Activated CD4-positive, alpha-beta T cell treated with anti-CD3 and anti-CD28 coated beads, Interleukin-2, amount 50 U/mL, for 1 hour (primary cell): ENCODE data around the gene DEFB114.
"Not testable (repeated sequence)": the region's sequence is repeated elsewhere in the genome, so short reads cannot be mapped to it uniquely, and the experiment has no call there.

ENCODE experiments used
- DNase-seq: peaks from one replicate; pipeline ENCODE4 v3.0.0-alpha.2; 2020

The DEFB114 gene, protein sequence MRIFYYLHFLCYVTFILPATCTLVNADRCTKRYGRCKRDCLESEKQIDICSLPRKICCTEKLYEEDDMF

DNA sequence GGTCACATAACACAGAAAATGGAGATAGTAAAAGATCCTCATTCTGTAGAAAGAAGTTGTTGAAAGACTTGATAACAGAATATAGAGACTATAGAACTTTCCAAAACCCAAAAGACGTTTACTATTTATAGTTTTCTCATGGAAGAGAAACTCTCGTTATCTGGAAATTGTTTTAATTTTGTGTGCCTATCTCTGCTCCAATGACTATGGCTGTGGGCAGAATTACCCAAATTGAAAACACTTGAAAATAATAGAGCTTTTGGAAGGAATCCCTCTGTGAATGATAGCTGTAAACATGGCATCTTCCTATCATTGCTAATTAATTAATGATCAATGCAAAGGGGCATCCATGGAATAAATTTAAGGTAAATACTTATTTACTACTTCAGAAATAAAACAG is at the start of gene DEFB114:
DEFB114 (minus strand) TSS at position 101 of the 400 bp plus-strand sequence; CDS start at position 42, 59 bp downstream.
- no peak for DNase-seq

DNA sequence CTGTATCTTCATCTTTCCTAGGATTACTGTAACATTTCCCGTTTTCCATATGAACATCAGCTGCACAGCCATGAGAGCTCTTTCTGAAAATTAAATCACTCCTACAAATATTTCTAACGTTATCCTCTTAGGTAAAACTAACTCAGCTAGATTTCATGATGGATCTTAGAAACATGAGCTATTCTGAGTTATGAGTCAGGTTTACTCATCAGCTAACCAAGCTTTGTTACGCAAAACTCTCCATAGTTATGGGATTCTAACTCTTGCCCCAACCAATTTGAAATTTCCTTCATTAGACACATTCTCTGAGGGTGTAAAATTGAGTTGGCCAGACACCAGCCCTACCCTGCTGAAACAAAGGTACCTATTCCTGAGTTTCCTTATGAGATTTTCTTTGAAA is 43.9 kb upstream of the DEFB114 start:
- DNase-seq = no peak

DNA sequence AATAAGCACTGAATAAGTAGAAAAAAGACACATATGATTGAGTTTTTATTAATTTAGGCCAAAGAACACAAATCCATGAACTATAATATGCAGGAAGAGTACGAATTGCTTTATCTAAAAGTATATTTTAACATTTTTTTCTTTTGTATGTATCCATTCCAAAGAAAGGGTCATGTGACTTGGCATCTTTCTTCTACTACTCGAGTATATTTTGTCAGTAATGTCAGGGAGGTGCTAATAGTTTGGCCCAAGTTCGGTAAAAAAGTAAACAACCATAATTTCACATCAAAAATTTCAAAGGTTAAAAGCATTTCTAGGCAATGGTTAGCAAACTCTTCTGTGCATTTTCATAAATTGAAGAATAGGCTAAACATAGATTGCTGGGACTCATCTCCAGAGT is 39.2 kb upstream of the DEFB114 start:
- DNase-seq = no peak

DNA sequence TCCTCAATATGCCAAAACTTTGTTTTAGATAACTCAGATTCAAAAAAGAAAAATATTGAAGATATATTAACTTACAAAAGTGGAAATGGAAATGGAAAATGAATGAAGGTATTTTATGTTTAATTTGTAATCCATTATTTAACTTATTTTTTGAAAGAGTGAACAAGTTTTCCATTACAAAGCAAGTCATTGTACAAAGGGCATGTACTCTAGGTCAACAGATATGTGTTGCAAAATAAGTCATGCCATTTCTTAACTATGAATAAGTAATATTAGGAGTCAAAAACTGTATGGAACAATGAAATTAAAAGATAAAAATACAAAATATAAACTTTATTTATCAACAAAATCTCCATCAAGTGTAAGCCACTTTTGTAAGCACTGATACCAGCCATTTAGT is 31.3 kb upstream of the DEFB114 start:
- DNase-seq = no peak

DNA sequence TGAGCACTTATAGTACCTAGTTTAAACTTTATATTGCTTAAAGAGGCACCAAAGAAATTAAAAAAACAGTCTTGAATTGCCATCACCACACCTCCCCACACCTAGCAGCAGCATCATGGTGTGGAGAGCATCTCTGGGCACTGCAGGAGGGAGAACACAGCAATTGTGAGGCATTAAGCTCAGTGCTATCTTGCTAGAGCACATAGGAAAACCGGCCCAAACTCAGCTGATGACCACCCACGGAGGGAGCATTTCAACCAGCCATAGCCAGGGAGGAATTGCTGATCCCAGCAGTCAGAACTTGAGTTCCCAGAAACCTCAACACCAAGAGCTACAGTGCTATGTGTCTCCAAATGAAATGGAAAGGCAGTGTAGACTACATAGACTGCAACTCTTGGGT is 24.9 kb upstream of the DEFB114 start:
- DNase-seq = no peak

DNA sequence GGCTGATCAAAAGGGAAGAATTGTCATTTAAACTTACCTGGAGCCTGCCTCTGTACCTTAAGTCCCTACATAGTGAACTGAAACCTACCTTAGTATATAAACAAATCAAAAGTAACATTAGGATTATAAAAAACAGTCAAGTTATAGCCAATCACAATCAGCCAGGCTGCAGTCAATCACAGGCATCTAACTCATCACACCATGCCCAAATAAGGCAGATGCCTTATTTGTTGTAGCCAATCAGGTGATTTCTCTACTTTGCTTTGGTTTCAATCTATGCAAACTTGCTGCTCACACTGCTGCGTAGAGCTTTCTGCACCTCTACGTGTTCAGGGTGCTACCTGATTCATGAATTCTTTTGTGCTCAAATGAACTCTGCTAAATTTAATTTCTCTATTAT is 23.8 kb upstream of the DEFB114 start:
- DNase-seq = no peak

DNA sequence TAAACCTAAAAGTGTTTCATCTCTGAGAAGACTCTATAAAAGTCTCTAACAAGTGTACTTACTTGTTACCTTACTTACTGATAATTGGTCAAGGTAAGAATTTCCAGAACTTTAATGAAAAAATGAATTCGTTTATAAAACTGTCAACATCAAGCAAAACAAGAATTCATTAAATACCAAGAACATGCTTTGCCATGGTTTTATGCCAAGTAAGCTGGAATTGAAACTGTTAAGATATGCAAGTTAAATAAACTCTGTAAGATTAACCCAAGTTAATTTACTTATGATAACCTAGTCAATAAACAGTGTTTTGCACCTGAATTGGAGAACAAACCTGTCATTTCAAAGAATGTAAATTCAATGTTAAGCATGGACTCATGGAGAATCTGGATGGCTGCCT is 22.6 kb upstream of the DEFB114 start:
- DNase-seq = no peak

DNA sequence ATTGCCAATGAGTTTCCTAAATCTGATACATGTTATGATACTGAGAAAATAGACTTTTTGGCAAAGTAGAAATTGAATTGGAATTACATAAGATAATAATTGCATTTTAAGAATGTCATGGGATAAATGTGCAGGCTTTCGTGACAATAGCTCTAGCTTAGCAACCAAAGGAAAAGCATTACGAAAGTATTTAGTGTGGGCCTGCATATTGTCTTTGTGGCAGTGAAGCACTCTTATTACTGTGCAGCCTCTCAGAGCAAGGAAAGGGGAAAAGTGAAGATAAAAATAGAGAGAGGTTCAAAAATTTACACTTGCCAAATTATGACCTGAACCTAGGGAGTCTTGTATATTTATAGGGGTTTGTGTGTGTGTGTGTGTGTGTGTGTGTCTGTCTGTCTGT is 18.1 kb upstream of the DEFB114 start:
- no peak for DNase-seq

DNA sequence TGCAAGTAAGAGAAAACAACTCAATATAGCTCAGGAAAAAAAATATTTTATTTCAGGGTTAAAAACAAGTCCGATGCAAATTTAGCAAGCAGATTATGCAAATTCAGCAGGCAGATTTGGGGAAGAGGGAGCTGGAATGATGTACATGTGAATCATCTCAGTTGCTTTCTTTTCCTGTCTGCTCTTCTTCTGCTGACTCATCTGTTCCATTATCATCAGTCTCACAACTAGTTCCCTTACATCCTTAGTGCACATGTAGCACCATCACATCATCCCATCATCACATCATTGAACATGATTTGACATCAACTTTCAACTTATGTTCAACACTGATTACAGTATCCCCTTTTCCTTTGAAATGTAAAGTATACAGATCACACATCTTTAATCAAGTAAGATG is 16.9 kb upstream of the DEFB114 start:
- no peak for DNase-seq

DNA sequence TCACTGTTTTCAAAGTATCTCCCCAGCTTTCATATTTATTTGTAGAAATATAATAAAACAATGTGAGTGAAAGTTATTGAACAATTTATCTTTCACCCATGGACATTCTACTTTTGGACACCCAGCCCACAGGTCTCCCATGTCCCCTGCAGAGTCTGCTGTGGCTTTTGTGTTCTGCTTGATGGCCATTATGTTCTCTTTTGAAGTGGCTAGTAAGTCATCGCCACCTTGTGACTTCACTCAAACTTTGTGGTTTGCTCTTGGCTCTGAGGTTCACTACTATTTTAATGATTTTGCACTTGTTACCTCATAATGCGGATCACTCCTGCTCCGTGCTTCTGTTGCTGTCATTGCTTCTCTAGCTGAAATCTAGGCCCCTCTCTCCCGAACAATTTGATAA is 15.6 kb upstream of the DEFB114 start:
- no peak for DNase-seq

DNA sequence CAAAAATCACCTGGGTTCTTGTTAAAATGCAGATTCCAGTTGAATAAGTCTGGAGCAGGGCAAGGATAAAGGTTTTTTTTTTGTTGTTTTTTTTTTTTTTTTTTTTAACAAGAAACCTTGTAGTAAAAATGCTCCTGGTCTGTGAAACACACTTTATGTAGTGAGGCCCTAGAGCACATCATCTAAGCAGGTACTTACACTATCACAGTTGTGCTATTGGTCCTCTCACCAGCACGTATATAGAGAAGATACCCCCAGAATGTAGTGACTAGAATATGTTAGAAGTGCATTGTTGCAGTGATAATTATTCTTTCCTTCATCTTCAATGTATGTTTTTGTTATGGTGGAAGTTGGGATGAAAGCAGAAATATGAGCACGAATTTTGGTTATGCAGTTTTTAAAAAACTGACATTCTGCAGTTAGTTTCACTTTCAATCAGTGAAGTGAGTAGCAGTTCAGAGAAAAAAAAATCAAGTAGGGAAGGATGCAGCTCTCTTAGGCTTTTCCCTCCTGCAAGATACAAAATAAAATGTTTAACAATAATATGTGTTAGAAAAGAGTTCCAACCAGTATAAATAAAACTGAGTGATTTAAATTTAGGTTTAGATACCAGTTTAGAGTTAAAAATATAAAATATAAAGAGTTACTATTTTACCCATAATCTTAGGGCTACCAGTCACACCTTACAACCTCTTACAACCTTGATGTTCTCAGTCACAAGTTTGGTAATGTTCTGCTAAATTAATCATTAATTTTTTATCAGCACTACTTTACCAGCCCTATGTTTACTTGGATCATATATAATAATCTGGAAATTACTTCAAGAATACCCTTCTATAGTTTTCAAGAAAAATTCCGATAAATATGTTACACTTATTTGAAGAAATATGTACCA is 14.6 kb upstream of the DEFB114 start:
- DNase-seq = no peak

DNA sequence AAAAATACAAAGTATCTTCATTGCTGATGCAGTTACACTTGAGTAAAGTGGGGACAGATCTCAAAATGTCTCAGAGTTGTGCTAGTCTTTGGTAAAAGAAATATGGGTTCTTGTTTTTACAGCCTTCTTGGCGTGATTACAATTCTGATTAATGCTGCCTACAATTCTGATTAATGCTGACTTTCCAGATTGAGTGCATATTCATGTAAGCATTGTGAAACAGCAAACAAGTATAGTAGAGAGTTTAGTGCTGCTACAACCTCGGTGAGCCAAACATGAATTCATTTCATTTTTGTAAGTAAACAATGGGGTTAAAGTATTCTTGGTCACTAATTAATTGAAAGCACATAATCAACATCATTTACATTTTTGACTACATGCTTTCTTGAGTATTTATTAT is 5.6 kb upstream of the DEFB114 start, which contains the start of gene DEFB113:
DEFB113 (minus strand) TSS at position 21 of the 400 bp plus-strand sequence; CDS start at position 21, 0 bp downstream.
- DNase-seq = no peak

DNA sequence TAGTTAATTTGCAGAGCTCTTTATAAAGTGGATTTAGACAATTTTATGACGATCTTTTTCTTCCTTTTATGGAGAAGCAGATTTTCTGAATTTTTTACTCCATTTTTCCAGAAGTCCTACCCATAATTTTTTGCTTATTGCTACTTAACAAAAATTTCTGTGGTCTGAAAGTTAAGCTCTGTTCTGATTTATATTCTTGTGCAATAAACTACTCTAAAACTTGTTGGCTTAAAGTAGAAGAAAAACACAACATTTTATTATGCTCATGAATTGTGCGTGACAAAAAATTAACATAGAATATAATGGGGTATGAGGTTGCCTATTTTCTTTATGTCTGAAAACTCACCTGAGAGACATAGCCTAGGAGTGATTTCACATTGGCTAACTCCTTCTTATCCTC is 2.9 kb upstream of the DEFB114 start:
- no peak for DNase-seq

DNA sequence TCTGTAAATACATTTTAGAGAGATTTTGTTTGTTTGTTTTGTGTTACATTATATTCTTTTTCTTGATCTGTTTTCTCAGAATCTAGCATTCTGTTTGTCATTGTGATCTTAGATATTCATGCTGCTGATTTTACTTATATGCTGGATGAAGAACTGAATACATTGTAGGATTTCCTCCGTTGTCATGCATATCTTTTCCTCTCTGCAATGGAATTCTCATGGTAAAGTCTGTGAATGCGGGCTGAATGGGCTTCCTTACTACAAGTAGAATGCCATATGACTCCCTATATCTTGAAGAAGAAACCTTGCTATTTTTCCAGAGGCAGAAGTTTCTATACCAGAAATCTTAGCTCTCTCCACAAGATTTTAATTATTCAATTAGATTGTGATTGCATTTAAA is 2.4 kb upstream of the DEFB114 start:
- no peak for DNase-seq

DNA sequence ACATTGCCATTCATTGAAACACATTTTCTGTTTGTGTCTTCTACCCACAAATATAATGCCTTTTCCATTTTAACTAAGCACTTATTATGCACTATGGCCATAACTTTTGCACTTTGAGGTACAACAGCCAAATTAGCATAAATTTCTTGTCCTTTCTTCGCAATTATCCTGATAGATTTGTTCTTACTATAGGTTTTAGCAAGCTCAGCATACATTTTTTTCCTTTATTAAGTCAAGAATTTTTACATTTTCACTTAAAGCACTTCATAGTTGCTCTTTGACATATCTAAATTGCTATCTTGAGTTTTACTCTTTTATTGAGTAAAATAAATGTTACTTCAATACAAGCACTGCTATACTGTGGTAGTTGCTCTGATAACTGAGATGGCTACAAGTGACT is 5.8 kb downstream of the DEFB114 start:
- no peak for DNase-seq

DNA sequence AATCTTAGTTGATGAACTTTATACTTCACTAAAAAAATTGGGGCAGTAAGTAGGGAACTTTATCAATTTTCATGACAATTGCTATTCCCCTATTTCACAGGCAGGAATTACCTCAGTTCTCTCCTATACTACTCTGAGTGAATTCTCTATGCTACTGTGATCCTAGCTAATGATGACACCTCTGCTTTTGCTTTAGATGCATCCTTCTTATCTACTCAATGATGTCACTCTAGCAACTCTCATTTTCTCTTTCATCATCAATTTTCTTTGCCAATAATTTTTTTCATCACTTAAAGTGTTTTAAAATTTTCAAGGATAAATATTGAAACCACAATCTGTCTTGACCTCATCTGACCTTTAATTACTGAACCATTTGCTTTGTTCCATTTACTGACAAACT is 8.1 kb downstream of the DEFB114 start:
- no peak for DNase-seq

DNA sequence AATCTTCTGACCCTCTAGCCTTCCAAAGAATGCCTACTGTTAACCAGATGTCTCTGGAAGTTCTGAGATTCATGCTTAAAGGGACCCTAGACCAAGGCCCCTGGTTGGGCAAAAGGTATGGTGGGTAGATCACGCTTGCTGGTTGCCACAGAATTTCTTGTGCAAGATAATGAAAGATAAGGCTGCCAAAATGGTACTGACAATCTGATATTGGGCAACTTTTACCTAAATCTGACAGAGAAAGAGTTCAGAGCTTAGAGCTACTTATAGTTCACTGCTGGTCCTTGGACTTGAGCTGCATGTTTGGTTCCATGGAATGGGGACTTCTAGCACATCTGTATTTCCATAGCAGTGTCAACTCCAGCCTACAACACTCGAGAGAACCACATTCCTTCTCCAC is 12.0 kb downstream of the DEFB114 start:
- DNase-seq = no peak

DNA sequence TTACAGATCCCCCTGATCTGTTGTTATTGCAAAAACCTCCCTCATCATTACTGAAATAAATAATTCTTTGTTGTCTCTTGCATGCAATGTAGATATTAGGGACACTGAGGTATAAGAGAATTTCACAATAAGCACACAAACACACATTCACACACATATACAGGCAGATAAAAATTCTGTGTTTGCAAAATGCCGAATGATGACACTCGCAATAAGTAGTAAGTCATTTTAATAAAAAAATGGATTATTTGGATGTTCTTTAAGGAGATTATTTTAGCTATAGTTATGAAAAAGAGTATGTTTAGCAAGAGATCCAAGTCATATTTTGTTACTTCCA is 13.6 kb downstream of the DEFB114 start:
- DNase-seq = no peak

DNA sequence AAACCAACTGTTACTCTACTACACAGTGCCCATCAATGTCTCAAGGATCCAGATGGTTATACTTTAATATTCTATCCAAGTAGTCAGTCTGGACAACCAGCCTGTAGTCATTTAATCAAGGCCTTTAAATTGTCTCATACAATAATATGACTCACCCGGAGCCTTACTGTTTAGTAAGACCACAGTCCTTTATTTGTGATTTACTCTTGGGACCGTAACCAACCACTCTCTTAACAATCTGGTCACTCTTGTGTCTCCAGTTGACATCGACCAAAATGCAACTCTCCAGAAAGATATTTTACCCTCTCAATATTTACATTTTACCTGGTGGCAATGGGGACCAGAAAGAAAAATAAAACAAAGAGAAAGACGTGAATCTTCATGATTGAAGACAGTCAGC is 14.9 kb downstream of the DEFB114 start:
- no peak for DNase-seq

DNA sequence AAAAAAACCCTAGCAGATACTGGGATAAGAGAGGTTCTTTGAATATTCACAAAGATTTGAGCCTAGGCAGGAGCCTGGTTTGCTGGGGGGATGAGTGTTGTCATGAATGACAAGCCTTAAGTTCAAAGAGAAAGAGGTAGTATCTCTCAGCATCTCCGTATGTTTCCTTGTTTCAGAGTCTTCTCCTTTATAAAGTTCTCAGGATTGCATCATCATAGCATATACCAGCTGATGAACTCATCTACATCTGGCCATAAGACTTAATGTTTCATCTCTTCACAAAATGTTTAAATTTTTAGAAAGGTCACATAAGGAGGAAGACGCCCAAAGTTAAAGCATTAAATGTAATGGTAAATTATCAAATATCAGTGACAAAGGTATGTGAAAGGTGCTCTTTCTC is 17.1 kb downstream of the DEFB114 start:
- no peak for DNase-seq

DNA sequence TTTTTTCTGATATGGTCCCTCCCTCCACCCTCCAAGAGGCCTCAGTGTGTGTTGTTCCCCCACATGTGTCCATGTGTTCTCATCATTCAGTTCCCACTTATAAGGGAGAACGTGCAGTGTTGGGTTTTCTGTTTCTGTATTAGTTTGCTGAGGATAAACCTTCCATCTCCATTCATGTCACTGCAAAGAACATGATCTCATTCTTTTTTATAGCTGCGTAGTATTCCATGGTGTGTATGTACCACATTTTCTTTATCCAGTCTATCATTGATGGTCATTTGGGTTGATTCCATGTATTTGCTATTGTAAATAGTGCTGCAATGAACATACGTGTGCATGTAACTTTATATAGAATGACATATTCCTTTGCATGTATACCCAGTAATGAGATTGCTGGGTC is 19.9 kb downstream of the DEFB114 start:
- DNase-seq = not testable (repeated sequence)

DNA sequence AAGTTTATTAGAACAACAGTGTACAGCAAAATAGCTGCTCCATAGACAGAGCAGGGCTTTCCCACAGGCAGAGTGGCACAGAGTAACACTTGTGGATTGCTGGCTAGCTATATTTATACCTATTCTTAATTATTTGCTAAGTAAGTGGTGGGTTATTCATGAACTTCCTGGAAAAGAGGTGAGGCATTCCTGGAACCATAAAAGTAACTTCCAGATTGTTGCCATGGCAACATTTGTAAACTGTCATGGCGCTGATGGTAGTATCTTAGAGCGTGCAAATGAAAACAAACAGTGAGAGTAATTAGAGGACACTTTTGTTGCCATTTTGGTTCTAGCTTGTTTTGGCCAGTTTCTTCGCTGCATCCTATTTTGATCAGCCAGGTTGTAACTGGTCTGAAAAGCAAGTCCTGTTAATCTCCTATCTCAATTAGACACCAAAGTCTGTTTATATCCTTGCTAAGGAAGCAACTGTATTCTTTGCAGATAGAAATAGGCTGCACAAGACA is 23.9 kb downstream of the DEFB114 start:
- no peak for DNase-seq

DNA sequence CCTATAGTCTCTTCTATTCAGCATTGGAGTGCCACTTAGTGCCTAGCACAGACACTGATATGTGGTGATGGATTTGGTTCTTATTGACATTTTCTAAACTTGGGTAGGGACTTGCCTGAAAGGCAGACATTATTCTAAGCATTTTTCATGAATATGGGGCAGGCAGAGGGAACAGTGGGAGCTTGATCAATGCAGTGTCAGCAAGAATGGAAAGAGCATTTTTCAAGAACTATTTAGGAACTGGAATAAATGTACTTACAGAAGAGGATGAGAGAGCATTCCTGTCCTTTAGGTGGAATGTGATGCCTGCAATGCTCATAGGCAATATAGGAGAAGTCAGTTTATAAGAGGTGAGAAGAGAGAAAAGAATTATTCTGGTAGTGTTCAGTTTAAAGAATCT is 26.2 kb downstream of the DEFB114 start:
- DNase-seq = no peak

DNA sequence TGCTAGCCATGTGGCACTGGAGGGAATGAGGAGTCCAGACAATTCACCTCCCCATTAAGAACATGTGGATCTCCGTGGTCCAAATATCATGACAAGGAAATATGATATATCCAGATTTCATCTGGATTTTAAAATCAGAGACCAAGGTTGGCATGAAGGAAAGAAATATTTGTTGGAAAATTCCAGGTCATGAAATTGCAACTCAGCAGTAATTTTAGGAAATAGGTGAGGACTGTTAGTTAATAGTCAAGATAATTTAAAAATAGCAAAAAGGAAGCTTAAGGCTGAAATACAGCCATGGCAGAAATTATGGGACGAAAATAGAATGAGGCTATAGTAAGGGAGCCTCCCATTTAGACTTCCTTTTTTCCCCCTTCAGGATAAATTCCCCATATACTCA is 26.9 kb downstream of the DEFB114 start:
- no peak for DNase-seq

DNA sequence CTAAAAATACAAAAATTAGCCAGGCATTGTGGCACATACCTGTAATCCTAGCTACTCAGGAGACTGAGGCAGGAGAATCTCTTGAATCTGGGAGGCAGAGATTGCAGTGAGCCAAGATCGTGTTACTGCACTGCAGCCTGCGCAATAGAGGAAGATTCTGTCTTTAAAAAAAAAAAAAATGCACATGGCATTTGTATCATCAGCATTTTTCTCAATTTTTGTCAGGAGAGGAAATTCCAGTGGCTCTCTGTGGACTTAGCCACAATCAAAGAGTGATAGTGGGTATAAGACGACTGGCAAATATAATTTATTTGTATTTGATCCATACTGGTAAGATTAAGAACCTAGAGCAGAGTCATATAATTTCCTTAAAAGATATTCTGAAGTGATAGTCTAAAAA is 28.6 kb downstream of the DEFB114 start:
- no peak for DNase-seq
